ENCODE data around the gene SPECC1. TPM values are rescaled to one million over a fixed set of nuclear protein-coding genes. Genes with fewer than 3 reads are reported as not detected.

The SPECC1 gene
- total RNA-seq, 4 donors from 2014 or later = 9.8 to 24.2 (median 11.7) TPM

DNA sequence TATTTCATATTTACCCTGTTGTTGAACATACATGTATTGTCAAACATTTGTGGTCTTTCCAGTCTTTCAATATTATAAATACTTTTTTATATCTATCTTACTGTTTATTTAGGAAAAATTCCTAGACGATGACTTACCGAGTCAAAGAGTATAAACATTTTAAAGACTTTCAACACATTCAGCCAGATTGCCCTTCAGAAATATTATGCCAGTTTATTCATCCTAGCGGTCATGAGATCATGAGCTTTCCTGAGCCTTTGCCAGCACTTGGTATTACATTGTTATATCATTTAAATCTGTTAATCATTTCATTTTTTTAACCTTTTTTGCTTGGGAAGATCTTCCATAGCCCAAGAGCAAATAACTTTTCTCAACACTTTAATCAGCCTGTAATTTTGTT lies 197.4 kb downstream of the SPECC1 start:
- DNase-seq (ENCODE audit: low spot score in 2 of 2) = no peak
- intact Hi-C loops (cut with DNase I; ENCODE audit: low total_unique reads) = no loop called here
- WGBS, 2 donors = 22 to 28% methylated on average over 3 of the region's 3 CpGs
- TF ChIP-seq POLR2A (IDR thresholded peaks at IDR 0.05) = no peak
- no peak for TF ChIP-seq CTCF (IDR thresholded peaks at IDR 0.05)
- no peak overlapping the region for H3K4me3 ChIP-seq (ENCODE audit: low read depth, poor library complexity, severe bottlenecking)

DNA sequence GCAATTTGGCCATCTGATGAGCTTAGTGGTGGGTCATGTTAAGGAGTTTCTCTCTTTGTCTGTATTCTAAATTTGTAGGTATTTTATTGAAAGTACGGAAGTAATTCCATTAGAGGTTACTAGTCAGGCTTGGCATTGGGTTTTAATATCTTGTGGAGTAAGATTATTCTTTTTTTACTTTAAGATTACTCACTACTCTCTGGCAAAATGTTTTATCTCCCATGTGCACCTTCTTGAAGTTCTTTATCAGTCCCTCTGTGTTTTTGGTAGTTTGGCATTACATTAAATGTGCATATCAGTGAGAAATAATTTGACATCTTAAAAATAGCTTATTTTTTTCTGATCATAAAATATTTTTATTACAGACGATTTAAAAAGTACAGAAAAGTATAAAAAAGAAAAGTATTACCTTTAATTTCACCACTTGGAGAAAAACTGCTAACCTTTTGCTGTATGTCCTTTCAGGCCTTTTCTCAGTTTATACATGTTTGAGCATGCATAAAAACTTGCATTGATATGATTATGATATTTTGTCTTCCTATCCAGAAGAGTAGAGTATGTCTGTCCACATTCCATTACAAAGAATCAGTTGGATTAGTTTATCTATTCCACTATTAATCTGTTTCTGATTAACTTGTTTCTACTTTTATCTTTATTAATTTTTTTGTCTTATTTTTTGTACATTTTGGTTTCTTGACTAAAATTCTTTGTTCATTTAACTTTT lies 198.3 kb downstream of the SPECC1 start:
- TF ChIP-seq POLR2A (IDR thresholded peaks at IDR 0.05) (no peak), CTCF (IDR thresholded peaks at IDR 0.05) (no peak)
- intact Hi-C loops (cut with DNase I; ENCODE audit: low total_unique reads) = no loop called here
- no peak overlapping the region for H3K4me3 ChIP-seq (ENCODE audit: low read depth, poor library complexity, severe bottlenecking)
- no peak for DNase-seq (ENCODE audit: low spot score in 2 of 2)
- WGBS, 2 donors = 45 to 47% methylated on average over 2 of the region's 2 CpGs

DNA sequence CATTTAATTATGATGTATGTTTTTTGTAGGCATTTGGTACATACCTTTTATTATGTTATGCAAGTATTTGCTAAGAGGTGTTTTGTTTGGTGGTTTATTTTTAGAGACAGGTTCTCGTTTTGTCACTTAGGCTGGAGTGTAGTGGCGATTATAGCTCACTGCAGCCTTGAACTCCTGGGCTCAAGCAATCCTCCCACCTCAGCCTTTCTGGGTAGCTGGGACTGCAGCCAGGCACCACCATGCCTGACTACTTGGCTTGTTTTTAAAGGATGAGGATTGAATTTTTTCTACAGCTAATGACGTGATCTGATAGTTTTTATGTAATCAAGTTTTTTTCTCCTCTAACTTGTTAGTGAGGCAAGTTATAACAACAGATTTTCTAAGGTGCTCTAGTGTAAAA lies 199.6 kb downstream of the SPECC1 start:
- TF ChIP-seq POLR2A (IDR thresholded peaks at IDR 0.05) = no peak
- no peak for TF ChIP-seq CTCF (IDR thresholded peaks at IDR 0.05)
- WGBS, 2 donors = 58 to 65% methylated on average over 3 of the region's 3 CpGs
- intact Hi-C loops (cut with DNase I; ENCODE audit: low total_unique reads) = no loop called here
- no peak overlapping the region for H3K4me3 ChIP-seq (ENCODE audit: low read depth, poor library complexity, severe bottlenecking)
- no peak for DNase-seq (ENCODE audit: low spot score in 2 of 2)

GRCh38 chr17:20210180-20210579 lies 201.0 kb downstream of the SPECC1 start:
- H3K4me3 ChIP-seq (ENCODE audit: low read depth, poor library complexity, severe bottlenecking) = no peak overlapping the region
- no peak for DNase-seq (ENCODE audit: low spot score in 2 of 2)
- intact Hi-C loops (cut with DNase I; ENCODE audit: low total_unique reads) = loop anchor here (10.0 kb wide), 1 partner anchor 75 kb away; no protein-coding TSS in a partner anchor
- TF ChIP-seq CTCF (IDR thresholded peaks at IDR 0.05) = no peak
- no peak for TF ChIP-seq POLR2A (IDR thresholded peaks at IDR 0.05)
- WGBS, 2 donors = 98 to 99% methylated on average over 4 of the region's 4 CpGs

GRCh38 chr17:20210614-20211013 lies 201.5 kb downstream of the SPECC1 start:
- no peak overlapping the region for H3K4me3 ChIP-seq (ENCODE audit: low read depth, poor library complexity, severe bottlenecking)
- no peak for DNase-seq (ENCODE audit: low spot score in 2 of 2)
- no peak for TF ChIP-seq POLR2A (IDR thresholded peaks at IDR 0.05)
- intact Hi-C loops (cut with DNase I; ENCODE audit: low total_unique reads) = loop anchor here (10.0 kb wide), 1 partner anchor 76 kb away; no protein-coding TSS in a partner anchor
- whole genome bisulfite sequencing, 2 donors = 95 to 100% methylated on average over 8 of the region's 8 CpGs

DNA sequence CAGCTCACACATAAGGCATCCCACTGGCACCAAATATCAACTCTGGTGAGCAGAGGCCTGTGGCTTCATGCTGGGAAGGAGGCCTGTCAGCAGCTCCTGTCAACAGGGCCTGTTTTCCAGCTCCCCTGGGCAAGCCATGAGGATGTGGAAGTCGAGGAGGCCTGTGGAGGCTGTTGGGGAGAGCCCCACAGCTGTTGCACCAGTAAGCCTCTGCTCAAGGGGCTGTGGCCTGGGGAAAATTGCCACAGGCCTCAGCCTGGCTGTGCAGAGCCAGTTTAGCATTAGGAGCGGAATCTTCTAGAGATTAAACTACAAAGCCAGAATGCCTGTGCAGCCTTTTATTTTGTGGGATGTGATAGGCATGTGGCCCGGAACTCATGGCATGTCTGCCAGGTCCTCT lies 202.1 kb downstream of the SPECC1 start:
- no peak for DNase-seq (ENCODE audit: low spot score in 2 of 2)
- H3K4me3 ChIP-seq (ENCODE audit: low read depth, poor library complexity, severe bottlenecking) = no peak overlapping the region
- 77 to 89% methylated on average over 3 of the region's 3 CpGs for WGBS, 2 donors
- intact Hi-C loops (cut with DNase I; ENCODE audit: low total_unique reads) = loop anchor here (10.0 kb wide), 1 partner anchor 76 kb away; no protein-coding TSS in a partner anchor
- TF ChIP-seq CTCF (IDR thresholded peaks at IDR 0.05) (no peak), POLR2A (IDR thresholded peaks at IDR 0.05) (no peak)

All from lower leg skin (tissue), 4 donors.